Stomach (tissue), 4 donors: ENCODE results near the gene ANO7.
A peak's percentile ranks its signal among the peaks of the same experiment; 100 is the strongest.

Experiments used
- POLR2A ChIP-seq, 4 donors: fragments of 450-650 bp; IDR thresholded peaks; one replicate each; pipeline ENCODE4 v1.6.1; 2016; ENCODE audit warnings: antibody characterized with exemption in 4 of 4, control low read depth in 2 of 4, mild to moderate bottlenecking in 1 of 4, moderate library complexity in 1 of 4
- TF ChIP-seq, protein P1 (sequence below), 7 experiments: fragments of 450-650 bp in 4 of 7; fragments of 200-600 bp in 3 of 7; sonication (generic) in 3 of 7; IDR thresholded peaks; one replicate each; pipeline ENCODE4 v1.5.1; 2016 to 2019; ENCODE audit warnings: antibody characterized with exemption in 7 of 7, control low read depth in 2 of 7, mild to moderate bottlenecking in 1 of 7

DNA sequence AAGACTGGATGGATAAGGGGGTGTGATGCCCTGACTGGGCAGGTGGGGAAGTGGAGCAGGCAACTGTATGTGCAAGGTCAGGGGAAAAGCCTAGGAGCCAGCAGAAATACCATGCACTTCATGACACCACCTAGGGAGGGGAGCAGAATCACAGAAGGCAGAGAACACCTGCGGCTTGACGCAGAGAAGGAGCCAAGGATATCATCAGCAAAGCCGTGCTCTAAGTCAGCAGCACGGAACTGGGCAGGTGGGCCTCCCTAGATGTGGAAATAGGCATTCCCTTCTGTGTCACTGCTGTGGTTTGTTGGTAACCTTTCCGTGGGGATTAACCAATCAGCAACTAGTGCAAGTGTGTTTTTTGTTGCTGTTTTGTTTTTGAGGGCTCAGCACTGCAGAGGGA lies 85.7 kb downstream of the ANO7 start:
- no peak for TF ChIP-seq POLR2A (IDR thresholded peaks at IDR 0.05)
- TF ChIP-seq, protein P1, sequence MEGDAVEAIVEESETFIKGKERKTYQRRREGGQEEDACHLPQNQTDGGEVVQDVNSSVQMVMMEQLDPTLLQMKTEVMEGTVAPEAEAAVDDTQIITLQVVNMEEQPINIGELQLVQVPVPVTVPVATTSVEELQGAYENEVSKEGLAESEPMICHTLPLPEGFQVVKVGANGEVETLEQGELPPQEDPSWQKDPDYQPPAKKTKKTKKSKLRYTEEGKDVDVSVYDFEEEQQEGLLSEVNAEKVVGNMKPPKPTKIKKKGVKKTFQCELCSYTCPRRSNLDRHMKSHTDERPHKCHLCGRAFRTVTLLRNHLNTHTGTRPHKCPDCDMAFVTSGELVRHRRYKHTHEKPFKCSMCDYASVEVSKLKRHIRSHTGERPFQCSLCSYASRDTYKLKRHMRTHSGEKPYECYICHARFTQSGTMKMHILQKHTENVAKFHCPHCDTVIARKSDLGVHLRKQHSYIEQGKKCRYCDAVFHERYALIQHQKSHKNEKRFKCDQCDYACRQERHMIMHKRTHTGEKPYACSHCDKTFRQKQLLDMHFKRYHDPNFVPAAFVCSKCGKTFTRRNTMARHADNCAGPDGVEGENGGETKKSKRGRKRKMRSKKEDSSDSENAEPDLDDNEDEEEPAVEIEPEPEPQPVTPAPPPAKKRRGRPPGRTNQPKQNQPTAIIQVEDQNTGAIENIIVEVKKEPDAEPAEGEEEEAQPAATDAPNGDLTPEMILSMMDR (IDR thresholded peaks at IDR 0.05) = peak in 1 of 7 experiments; percentile 25
